Stimulated activated memory B cell treated with anti-CD40 and anti-IgM and Interleukin-4, amounts not matched to agents 10 μg/mL and 1 μg/mL and 100 μg/mL, for 72 hours (primary cell): ENCODE results near the gene MAFF.
"Not testable (repeated sequence)": the region's sequence is repeated elsewhere in the genome, so short reads cannot be mapped to it uniquely, and the experiment has no call there.

Experiments
- ATAC-seq: fragments of 150-1000 bp; cut with Tn5 transposase; 2 replicates; pipeline ENCODE4 v1.10.0; 2021
- H3K27ac Mint-ChIP-seq: one replicate; pipeline ENCODE4 v1.8.0; 2022; ENCODE audit warnings: mild to moderate bottlenecking, mixed read lengths
- H3K27me3 Mint-ChIP-seq: one replicate; pipeline ENCODE4 v1.8.0; 2022; ENCODE audit warnings: mixed read lengths
- H3K36me3 Mint-ChIP-seq: one replicate; pipeline ENCODE4 v1.8.0; 2022; ENCODE audit warnings: mixed read lengths
- H3K4me1 Mint-ChIP-seq: one replicate; pipeline ENCODE4 v1.8.0; 2022; ENCODE audit warnings: mixed read lengths
- H3K4me3 Mint-ChIP-seq: one replicate; pipeline ENCODE4 v1.8.0; 2022; ENCODE audit warnings: mild to moderate bottlenecking, moderate library complexity, mixed read lengths
- H3K9me3 Mint-ChIP-seq: one replicate; pipeline ENCODE4 v1.8.0; 2022; ENCODE audit warnings: mixed read lengths

Gene MAFF

DNA sequence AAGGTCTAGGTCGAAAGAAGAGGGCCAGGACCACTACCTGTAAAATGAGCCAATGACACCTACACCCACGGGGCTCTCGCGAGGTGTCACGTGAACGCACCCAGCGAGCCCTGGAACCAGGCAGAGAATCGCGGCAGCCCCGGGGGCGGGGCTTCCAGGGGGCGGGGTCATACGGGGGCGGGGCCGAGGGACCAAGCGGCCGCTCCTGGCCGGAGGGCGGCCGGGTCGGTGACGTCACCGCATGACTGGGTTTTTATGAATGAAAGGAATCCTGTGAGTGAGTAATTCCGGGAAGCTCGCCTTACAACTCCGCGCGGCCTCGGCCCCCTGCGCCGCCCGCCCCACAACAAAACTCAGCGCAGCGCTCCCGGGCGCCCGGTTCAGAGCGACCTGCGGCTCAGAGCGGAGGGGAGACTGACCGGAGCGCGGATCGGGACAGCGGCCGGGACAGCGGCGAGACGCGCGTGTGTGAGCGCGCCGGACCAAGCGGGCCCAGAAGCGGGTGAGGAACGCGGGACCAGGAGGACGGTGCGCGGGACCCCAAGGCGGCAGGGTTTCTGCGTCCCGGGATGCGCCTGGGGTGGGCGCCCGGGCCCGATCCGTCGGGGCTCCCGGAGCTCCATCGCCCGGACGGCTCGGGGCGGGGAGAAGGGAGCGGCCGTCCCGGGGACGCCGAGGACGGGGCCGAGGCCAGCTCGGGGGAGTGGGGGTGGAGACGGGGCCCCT lies at the start of gene MAFF:
TSS of gene MAFF (plus strand) at position 284 of the 726 bp plus-strand sequence. CDS start 11,860 bp downstream, outside the sequence.
- Mint-ChIP-seq H3K4me1 (peaks cover 52% of the 10 kb centered on the region), H3K9me3 (peaks cover 3% of the 10 kb centered on the region)
- ATAC-seq, result peak; percentile 83

GRCh38 chr22:38153821-38154562 lies 47.8 kb upstream of the MAFF start:
- Mint-ChIP-seq H3K36me3 (peaks cover 27% of the 10 kb centered on the region), H3K4me1 (peaks cover 19% of the 10 kb centered on the region), H3K27me3 (no peaks in the 10 kb centered on the region), H3K9me3 (peaks cover 3% of the 10 kb centered on the region), H3K27ac (no peak overlapping the region), H3K4me3 (no peak overlapping the region)
- ATAC-seq, result no peak

More for the DNA sequence above, at the start of gene MAFF:
- peak within 1 kb of the TSS; percentile 36 for H3K27ac Mint-ChIP-seq
- H3K27me3 Mint-ChIP-seq, result no peaks in the 10 kb centered on the region
- H3K4me3 Mint-ChIP-seq, result peak within 1 kb of the TSS; percentile 84
- H3K36me3 Mint-ChIP-seq, result no peaks in the 10 kb centered on the region

GRCh38 chr22:38154563-38154915 lies 47.3 kb upstream of the MAFF start:
- Mint-ChIP-seq H3K4me1 (peaks cover 22% of the 10 kb centered on the region), H3K36me3 (peaks cover 24% of the 10 kb centered on the region)
- not testable (repeated sequence) for H3K4me3 Mint-ChIP-seq, H3K9me3 Mint-ChIP-seq, H3K27ac Mint-ChIP-seq, H3K27me3 Mint-ChIP-seq, ATAC-seq

DNA sequence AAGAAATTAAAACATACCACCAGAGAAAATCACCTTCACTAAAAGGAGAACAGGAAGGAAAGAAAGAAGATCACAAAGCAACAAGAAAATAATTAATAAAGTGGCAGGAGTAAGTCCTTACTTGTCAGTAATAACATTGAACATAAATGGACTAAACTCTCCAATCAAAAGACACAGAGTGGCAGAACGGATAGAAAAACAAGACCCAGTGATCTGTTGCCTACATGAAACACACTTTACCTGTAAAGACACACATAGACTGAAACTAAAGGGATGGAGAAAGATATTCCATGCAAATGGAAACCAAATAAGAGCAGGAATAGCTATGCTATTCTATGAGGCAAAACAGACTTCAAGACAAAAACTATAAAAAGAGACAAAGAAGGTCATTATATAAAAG lies 46.1 kb upstream of the MAFF start:
- H3K4me3 Mint-ChIP-seq, result no peak overlapping the region
- H3K4me1 Mint-ChIP-seq, result peaks cover 19% of the 10 kb centered on the region
- H3K36me3 Mint-ChIP-seq, result peaks cover 24% of the 10 kb centered on the region
- no peak for ATAC-seq
- H3K27me3 Mint-ChIP-seq, result no peaks in the 10 kb centered on the region
- H3K9me3 Mint-ChIP-seq, result peaks cover 3% of the 10 kb centered on the region
- H3K27ac Mint-ChIP-seq, result no peak overlapping the region

DNA sequence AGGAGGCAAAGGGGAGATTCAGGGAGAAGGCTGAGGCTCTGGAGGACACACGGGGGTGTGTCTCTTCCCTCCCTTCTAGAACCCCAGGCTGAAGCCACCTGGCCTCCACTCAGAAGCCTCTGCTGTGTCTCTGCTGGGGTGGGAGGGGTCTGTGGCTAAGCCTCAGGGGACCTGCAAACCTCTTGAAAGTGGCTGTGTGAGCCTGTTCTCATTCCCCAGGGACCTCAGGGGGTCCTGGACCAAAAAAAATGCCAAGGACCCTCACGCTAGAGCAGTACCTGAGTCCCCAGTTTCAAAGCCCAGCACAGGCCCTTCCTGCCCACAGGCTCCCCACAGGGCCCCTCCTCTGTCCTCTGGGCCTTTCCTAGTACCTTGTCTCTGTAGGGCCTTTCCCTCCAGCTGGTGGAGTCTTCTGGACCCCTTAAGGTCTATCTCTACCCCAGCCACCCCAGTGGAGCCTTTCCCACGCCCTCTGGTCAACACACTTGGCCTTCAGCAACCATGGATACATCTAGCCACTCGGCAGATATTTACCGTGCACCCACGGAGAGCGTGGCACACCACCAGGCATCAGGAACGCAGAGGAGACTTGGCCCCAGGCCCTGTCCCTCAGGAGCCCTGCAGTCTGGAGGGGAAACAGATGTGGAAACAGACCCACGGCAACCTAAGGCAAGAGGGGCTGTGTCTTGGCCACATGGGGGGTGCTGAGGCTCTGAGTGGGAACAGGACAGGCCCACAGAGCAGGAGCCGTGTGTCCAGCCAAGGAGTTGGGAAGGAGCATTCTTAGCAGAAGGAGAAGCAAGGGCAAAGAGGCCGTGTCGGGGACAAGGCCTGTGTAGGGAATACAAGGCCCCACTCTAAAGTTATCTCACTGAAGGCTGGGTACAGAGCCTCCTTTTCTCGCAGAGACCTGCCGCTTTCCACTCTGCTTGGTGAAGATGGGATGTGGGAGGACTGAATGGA lies 38.6 kb upstream of the MAFF start:
- H3K9me3 Mint-ChIP-seq, result no peaks in the 10 kb centered on the region
- H3K4me3 Mint-ChIP-seq, result peak overlapping the region; percentile 0
- H3K36me3 Mint-ChIP-seq, result peaks cover 19% of the 10 kb centered on the region
- H3K4me1 Mint-ChIP-seq, result peaks cover 33% of the 10 kb centered on the region
- peak; percentile 69 for ATAC-seq
- H3K27ac Mint-ChIP-seq, result peak overlapping the region; percentile 92
- H3K27me3 Mint-ChIP-seq, result no peaks in the 10 kb centered on the region

DNA sequence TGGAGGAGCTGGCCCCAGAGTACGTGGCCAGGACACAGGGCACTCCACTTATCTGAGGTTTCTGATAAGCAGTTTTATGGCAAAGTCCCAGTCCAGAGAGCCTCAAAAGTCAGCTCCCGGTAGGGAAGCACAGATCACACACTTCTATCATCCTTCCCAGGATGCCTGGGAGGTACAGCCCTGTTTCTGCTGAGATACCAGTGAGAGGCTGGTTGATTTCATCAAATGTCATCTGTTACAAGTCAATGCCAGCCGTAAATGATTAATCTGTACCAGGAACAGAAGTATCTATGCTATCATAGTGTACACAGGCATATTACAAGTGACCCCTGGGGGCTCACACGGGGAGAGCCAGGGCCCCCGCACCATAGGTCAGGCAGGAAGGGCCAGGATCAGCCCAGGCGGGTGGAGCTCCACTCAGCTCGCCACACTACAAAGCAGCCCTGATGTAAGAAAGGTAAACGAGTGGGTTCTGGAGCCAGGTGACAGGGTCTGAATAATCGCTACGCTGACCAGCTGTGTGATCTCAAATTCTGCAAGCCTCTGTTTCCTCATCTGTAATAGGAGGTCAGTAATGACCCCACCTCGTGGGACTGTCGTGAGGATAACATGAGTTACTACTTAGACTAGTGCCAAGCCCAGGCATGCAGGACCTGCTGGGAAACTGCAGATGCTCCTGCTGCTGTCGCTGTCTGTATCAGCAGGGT lies 37.8 kb upstream of the MAFF start:
- H3K36me3 Mint-ChIP-seq, result peaks cover 26% of the 10 kb centered on the region
- no peak for ATAC-seq
- H3K4me3 Mint-ChIP-seq, result no peak overlapping the region
- H3K9me3 Mint-ChIP-seq, result no peaks in the 10 kb centered on the region
- peaks cover 33% of the 10 kb centered on the region for H3K4me1 Mint-ChIP-seq
- no peaks in the 10 kb centered on the region for H3K27me3 Mint-ChIP-seq
- peak overlapping the region; percentile 92 for H3K27ac Mint-ChIP-seq

- H3K4me1 Mint-ChIP-seq, result peaks cover 29% of the 10 kb centered on the region
- H3K36me3 Mint-ChIP-seq, result peaks cover 27% of the 10 kb centered on the region
- H3K27ac Mint-ChIP-seq, result peak overlapping the region; percentile 17
- no peak for ATAC-seq
- H3K4me3 Mint-ChIP-seq, result no peak overlapping the region
- H3K9me3 Mint-ChIP-seq, result no peaks in the 10 kb centered on the region
- no peaks in the 10 kb centered on the region for H3K27me3 Mint-ChIP-seq
Observed at GRCh38 chr22:38164551-38164918, 37.3 kb upstream of the MAFF start.

DNA sequence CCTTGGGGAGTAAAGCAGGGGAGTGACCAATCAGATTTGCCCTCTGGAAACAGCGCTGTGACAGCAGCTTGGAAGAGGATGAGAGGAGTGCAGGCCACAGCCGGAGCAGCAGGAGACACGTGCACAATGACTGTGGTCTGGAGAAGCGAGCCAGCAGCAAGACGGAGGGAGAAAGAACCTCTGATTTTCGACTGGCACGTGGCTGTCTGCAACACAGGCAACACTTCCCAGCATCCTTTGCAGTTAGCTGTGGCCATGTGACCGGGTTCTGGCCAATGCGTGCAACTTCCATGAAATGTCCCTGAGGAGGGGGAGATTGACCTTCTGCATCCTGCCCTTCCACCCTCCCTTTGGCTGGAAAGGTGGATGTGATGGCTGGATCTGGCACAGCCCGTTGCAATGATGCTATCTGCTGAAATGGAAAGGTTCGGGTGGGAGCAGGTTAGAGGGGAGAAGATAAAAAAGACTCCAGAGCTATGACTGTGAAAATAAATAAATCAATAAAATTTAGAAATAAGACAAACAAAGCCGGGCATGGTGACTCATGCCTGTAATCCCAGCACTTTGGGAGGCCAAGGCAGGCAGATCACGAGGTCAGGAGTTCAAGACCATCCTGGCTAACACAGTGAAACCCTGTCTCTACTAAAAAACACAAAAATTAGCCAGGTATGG lies 35.7 kb upstream of the MAFF start:
- Mint-ChIP-seq H3K36me3 (peaks cover 33% of the 10 kb centered on the region), H3K4me3 (no peak overlapping the region), H3K9me3 (no peaks in the 10 kb centered on the region), H3K27me3 (no peaks in the 10 kb centered on the region), H3K4me1 (peaks cover 26% of the 10 kb centered on the region), H3K27ac (no peak overlapping the region)
- ATAC-seq, result no peak

DNA sequence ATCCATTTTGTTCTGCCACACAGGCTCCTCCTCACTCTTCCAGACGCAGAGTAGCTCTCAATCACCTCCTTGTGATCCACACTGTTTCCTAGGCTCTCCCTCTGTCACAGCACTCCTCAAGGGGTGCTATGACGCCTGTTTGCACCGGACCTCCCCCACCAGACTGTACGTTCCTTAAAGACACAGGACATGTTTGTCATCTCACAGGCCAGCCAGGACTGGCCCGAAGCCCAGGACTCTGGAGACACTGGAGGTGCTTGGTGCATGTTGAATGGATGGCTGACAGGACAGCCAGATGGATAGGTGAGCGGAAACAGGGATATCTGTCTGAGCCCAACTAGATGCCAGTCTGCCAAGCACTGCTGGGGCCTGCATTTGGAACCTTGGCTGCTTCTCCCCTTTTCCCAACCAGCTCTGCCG lies 33.8 kb upstream of the MAFF start:
- H3K4me1 Mint-ChIP-seq, result peaks cover 13% of the 10 kb centered on the region
- no peaks in the 10 kb centered on the region for H3K9me3 Mint-ChIP-seq
- no peak for ATAC-seq
- H3K4me3 Mint-ChIP-seq, result no peak overlapping the region
- H3K27ac Mint-ChIP-seq, result no peak overlapping the region
- H3K36me3 Mint-ChIP-seq, result peaks cover 38% of the 10 kb centered on the region
- H3K27me3 Mint-ChIP-seq, result no peaks in the 10 kb centered on the region

- Mint-ChIP-seq H3K27ac (no peak overlapping the region), H3K36me3 (peaks cover 38% of the 10 kb centered on the region), H3K4me1 (peaks cover 10% of the 10 kb centered on the region), H3K27me3 (no peaks in the 10 kb centered on the region), H3K9me3 (no peaks in the 10 kb centered on the region), H3K4me3 (no peak overlapping the region)
- no peak for ATAC-seq
Observed at GRCh38 chr22:38169116-38169515, 32.7 kb upstream of the MAFF start.

DNA sequence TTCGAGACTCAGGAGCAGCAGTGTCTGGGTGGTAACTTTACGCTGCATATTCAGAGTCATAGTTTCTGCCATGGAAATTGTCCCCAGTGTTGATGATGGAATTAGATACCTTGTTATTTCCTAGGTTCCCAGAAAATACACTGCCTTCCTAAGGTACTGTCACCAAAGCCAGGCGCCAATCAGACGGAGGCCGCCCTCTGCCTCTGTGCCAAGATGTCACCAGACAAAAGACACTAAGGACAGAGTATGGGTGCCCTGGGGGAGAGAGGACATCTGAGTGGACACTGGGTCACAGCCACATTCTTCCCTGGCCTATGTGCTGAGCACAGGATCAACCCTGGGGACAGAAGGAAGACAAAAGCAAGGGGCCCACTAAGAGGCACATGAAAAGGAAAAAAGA lies 31.3 kb upstream of the MAFF start:
- peaks cover 35% of the 10 kb centered on the region for H3K36me3 Mint-ChIP-seq
- no peak overlapping the region for H3K4me3 Mint-ChIP-seq
- H3K9me3 Mint-ChIP-seq, result no peaks in the 10 kb centered on the region
- H3K27ac Mint-ChIP-seq, result no peak overlapping the region
- H3K27me3 Mint-ChIP-seq, result no peaks in the 10 kb centered on the region
- peaks cover 20% of the 10 kb centered on the region for H3K4me1 Mint-ChIP-seq
- no peak for ATAC-seq

DNA sequence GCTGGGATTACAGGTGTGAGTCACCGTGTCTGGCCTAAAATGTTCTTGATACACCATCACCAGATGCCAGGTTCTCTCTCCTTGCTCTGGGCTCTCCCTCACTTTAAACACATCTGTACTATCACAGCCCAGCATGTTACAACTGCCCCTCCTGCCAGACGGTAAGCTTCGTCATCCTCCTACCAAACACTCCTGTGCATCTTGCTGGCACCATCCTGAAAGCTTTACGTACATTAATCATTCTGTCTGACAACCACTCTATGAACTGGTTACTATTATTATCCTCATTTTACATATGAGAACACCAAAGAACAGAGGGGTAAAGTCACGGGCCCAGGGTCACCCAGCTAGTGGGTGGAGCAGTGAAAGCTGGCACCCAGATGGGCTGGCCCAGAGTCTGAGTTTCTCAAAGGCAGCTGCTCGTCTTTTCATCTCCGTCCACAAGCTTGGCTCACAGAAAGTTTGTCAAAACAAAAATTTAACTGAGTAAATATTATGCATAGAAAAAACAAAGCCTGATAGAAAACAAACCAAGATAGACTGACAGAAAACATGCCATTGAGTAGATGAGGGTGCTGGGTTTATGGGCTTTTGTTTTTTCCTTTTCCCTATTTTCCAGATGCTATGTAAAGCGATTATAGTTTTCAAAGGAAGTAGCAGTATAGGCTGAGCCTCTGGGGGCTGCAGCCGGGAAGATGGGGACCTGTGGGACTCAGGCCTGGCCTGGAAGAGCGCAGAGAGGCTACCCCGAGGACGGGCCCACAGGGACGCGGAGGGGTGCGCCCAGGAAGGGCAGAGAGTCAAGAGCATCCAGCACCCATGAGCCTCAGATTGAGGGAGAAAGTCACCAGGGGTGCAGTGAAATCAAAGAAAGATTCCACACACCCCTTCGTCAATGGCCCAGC lies 29.6 kb upstream of the MAFF start:
- H3K4me3 Mint-ChIP-seq, result no peak overlapping the region
- H3K36me3 Mint-ChIP-seq, result peaks cover 29% of the 10 kb centered on the region
- peaks cover 37% of the 10 kb centered on the region for H3K4me1 Mint-ChIP-seq
- peak overlapping the region; percentile 13 for H3K27ac Mint-ChIP-seq
- no peaks in the 10 kb centered on the region for H3K9me3 Mint-ChIP-seq
- no peaks in the 10 kb centered on the region for H3K27me3 Mint-ChIP-seq
- no peak for ATAC-seq

- Mint-ChIP-seq H3K4me3 (no peak overlapping the region), H3K27ac (peak overlapping the region; percentile 13), H3K27me3 (no peaks in the 10 kb centered on the region), H3K9me3 (no peaks in the 10 kb centered on the region), H3K36me3 (peaks cover 24% of the 10 kb centered on the region), H3K4me1 (peaks cover 39% of the 10 kb centered on the region)
- ATAC-seq, result no peak
Observed at GRCh38 chr22:38172832-38173640, 28.8 kb upstream of the MAFF start.
